NCI-H2081 treated with DMSO at 0.1 percent for 48 hours (cell line): ENCODE measurements around the gene FKBP6.
"Not testable (repeated sequence)": the region's sequence is repeated elsewhere in the genome, so short reads cannot be mapped to it uniquely, and the experiment has no call there.

ENCODE experiments used
- DNase-seq: peaks from one replicate; lab custom pipeline; 2025; lab: John Stamatoyannopoulos, UW

Gene FKBP6

DNA sequence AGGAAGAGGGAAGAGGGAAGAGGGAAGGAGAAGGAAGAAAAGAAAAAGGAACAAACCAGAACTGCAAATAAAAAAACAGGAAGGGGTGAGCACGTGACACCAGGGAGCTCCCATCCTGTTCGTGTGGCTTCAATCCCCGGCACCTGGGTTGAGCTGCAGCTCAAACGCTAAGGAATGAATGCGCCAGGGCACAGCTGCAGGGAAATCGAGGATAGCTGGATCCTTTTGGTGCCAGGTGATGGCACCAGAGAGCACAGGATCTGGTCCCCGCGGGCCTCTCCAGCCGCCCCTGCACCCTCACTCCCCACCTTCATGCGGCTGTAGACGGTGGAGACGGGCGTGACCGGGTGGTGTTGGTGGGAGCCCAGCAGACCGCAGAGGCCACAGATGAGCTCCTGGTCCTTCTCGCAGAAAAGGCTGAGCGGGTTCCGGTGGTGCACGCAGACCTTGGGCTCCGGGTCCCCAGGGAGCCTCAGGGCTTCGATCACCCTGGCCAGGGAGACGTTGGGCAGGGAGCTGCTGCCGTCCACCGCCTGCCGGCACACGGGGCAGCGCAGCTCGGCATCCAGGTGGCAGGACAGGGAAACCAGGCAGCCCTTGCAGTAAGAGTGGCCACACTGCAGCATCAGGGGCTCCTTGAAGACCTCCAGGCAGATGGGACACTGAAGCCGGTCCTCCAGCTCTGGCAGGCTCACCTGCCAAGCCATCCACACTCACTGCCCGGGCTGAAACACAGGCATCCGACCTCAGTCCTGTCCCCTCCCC lies 3.7 kb upstream of the FKBP6 start:
- not testable (repeated sequence) for DNase-seq

DNA sequence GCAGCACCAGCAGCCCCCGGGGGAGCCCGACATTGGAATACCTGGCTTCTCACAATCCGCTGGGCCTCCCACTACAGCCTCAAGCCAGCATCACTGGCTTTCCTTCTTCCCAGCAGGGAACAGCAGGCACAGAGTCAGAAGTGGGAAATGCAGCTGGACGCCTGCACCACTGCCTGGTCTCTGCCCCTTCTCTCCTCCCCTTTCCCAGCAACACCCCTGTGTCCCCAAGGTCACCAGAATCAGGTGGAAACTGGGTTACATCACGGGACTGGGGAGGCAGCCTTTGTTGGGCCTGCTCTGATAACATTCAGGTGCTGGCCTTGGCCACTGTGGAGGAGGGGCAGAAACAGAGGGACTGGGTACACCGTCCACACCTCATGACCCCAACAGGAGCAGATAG lies 2.5 kb upstream of the FKBP6 start:
- DNase-seq: not testable (repeated sequence)

GRCh38 chr7:73327449-73327848 lies 512 bp upstream of the FKBP6 start:
- not testable (repeated sequence) for DNase-seq

DNA sequence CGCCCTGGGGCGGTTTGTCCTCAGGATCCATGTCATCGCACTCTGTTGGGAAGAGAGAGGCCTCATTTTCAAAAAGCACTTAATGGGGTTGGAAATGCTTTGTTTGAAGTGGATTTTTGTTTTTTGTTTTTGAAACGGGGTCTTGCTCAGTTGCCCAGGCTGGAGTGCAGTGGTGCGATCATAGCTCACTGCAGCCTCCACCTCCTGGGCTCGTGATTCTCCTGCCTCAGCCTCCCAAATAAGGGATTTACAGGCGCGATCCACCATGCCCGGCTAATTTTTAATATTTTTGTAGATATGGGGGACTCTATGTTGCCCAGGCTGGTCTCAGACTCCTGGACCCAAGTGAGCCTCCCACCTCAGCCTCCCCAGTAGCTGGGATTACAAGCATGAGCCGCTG lies 735 bp downstream of the FKBP6 start:
- no peak for DNase-seq

- no peak for DNase-seq
Observed at GRCh38 chr7:73329861-73330581, 2.1 kb downstream of the FKBP6 start.

- DNase-seq: no peak
Observed at GRCh38 chr7:73330772-73331171, 2.8 kb downstream of the FKBP6 start.

DNA sequence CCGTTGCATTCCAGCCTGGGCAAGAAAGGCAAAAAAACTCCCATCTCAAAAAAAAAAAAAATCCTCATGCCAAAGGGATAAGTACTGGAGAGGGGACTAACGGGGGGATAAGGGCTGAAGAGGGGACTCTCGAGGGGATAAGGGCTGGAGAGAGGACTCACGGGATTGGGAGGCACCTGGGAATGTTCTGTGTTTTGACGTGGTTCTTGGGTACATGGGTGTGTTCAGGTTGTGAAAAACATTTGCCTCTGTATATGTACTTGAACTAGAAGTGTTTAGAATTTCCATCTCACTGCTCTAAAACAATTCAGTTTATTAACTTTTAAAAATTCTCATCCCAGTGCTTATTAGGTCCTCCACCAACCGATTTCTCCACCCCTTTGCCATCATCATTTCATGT lies 4.5 kb downstream of the FKBP6 start:
- no peak for DNase-seq

DNA sequence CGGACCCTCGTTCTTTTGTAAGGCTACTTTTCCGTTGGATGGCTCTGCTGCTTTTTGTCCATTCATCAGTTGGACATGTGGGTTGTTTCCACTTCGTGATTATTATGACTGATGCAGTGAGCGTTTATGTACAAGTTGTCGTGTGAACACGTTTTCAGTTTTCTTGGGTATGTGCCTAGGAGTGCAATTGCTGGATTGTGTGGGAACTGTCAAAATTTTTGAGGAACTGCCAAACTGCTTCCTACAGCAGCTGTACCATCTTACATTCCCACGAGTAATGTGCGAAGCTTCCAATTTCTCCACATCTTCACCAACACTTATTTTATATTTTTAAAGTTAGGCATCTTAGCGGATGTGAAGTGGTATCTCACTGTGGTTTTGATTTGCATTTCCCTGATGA lies 10.4 kb downstream of the FKBP6 start:
- no peak for DNase-seq

- DNase-seq: no peak
Observed at GRCh38 chr7:73340514-73340913, 12.6 kb downstream of the FKBP6 start.

DNA sequence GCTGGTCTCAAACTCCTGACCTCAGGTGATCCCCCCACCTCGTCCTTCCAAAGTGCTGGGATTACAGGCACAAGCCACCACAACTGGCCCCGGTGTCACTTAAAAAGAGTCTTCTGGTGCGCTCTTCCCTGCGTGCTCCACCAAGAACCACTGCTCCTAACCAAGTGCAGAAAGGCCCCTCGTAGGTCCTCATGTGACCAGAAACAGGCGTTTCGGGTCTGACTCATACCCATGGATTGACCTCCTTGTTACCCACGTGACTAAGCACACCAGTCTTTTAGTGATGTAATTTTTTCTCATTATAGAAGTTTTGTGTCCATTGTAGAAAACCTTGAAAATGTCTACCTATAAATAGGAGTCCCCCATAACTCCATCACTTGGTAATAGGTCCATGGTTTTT lies 13.9 kb downstream of the FKBP6 start:
- DNase-seq: no peak

DNA sequence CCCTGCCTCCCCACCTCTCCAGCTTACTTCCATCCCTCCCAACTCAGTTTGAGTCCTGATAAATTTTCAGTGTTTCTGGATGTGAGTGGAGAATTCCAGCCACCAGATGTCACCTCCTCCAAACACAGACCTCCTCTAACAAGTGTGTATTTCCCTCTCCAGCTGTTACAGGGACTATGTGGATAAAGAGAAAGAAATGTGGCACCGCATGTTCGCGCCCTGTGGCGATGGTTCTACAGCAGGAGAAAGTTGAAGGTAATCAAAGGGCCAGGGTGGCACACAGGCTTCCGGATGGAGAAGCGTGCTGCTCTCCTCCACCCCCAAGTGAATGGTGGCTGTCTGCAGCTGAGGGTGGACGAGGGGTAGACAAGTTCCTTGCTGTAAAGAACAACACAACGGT lies 14.7 kb downstream of the FKBP6 start:
- no peak for DNase-seq

- no peak for DNase-seq
Observed at GRCh38 chr7:73343671-73344380, 15.9 kb downstream of the FKBP6 start.

DNA sequence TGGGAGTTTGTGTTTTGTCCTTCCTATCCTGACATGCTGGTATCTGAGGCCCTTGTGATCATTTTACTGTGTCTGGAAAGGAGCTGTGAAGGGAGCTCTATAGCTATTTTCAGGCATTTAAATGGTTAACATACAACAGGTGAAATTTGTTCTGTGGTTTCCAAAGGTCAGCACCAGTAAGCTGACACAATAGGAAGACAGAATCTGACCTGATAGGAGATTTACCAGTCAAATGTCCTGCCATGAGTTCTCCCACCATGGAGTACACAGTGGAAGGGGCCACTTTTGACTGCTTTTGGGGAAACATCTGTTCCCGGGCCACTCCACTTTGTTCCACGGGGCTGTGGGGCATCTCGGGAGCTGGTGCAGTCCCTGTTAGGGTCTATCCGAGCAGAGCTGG lies 17.6 kb downstream of the FKBP6 start:
- no peak for DNase-seq

GRCh38 chr7:73345951-73346350 lies 18.0 kb downstream of the FKBP6 start:
- DNase-seq: no peak

- no peak for DNase-seq
Observed at GRCh38 chr7:73349763-73350162, 21.8 kb downstream of the FKBP6 start.

DNA sequence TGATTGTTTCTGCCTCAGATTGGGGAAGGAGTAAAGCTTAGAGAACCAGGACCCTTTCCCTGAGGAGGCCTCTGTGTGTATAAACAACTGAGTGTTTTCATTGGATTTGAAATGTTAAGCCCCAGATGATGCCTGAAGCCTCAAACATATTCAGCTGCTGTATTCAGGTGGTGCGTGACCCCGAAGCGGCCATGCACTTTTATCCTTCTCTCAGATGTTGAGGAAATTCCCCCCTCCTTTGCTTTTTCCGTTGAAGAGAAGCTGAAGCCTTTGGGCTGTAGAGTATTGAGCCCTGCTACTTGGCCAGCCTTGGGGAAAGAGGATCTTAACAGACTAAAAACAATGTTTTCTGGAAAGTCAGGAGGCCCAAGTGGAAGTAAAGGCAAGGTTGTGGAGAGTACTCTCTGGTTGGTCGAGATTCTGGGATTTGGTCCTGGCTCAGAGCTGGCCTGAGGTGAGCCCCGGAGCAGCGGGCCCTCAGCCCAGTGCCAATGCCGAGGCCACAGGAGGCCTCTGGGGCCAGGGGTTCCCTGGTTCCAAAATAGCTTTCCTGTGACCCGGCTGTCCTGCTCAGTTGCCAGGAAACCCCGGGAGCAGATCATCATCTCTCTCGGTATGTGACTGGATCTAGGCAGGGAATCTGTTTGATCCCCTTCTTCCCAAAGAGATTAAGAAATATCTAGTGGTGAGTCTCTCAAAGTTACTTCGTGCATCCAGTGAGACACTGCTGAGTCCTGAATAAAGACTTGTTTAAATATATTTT lies 22.5 kb downstream of the FKBP6 start:
- DNase-seq: no peak

DNA sequence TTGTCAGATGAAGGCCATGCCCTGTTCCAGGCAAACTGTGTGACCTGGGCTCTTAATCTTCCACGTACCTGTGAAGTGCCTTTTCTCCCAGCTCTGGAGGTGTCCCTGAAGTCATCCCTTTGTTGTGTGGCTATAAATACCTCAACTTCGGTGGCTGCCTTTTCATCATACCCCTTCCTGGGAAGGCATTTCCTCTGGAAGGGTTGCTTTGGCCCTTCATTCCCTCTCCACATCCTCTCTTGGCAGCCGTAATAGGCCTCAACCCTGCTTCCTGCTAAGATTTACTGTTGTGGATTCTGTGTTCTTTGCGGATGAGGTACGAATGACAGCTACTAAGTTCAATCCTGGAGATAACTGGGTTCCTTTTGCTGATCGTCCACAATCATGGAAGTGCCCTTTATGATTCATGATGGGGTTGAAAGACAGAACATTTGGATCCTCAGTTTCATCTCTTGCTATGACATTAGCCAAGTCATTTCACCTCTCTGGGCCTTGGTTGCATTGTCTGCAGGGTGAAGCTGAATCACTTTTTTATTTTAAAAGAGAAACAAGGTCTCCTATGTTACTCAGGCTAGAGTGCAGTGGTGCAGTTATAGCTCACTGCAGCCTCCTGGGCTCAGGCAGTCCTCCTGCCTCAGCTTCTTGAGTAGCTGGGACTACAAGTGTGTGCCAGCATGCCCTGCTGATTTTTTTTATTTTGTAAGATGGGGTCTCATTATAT lies 23.6 kb downstream of the FKBP6 start:
- no peak for DNase-seq

GRCh38 chr7:73352784-73353183 lies 24.8 kb downstream of the FKBP6 start:
- no peak for DNase-seq

DNA sequence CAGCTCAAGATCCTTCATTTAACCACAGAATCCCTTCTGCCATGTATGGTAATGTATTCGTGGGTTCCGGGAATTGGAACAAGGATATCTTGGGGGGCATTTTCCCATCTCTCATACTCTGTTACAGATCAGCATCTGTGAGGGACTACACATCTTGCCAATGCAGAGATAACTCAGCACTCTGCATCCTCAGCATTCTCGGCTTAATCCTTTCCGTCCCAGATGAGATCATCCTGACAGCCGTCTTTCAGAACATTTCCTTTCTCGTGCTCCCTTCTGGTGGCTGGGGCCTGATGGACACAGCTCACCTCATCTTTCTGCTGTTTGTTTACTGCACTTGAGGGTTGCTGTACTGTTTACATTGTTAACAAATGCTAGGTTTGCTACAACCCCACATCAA lies 25.3 kb downstream of the FKBP6 start:
- no peak for DNase-seq

GRCh38 chr7:73354196-73354595 lies 26.2 kb downstream of the FKBP6 start:
- DNase-seq: no peak

- DNase-seq: no peak
Observed at GRCh38 chr7:73354821-73355220, 26.9 kb downstream of the FKBP6 start.

DNA sequence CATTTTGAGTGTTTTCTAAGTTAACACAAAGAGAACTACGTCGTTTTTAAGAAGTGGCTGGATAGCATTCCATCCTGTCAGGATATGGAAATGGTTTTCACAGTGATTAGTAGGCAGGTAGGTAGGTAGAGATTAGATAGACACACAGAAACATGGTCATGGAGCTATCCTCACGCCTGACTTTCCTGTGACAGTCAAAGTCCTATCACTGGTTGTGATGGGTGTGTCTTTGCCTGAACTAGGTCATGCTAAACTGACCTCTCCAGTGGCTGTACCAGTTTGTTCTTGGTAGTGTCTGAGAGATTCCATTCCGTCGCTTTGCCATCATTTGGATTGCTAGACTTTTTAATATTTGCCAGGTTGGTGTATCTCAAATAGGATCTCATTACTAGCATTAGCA lies 28.2 kb downstream of the FKBP6 start:
- DNase-seq: no peak
